Fibroblast of skin of back (primary cell): ENCODE results near the gene AGAP1.
"Not testable (repeated sequence)": the region's sequence is repeated elsewhere in the genome, so short reads cannot be mapped to it uniquely, and the experiment has no call there.

Experiments used
- DNase-seq: peaks from one replicate; pipeline ENCODE4 v3.0.0-alpha.2; 2013

The AGAP1 gene

GRCh38 chr2:236047886-236048540, 554.2 kb downstream of the AGAP1 start:
- DNase-seq: no peak

- DNase-seq: no peak
Observed at GRCh38 chr2:236049981-236050380, 556.1 kb downstream of the AGAP1 start.

- DNase-seq: no peak
Observed at GRCh38 chr2:236051351-236051750, 557.5 kb downstream of the AGAP1 start.

- DNase-seq: no peak
Observed at GRCh38 chr2:236051806-236052205, 558.0 kb downstream of the AGAP1 start.

DNA sequence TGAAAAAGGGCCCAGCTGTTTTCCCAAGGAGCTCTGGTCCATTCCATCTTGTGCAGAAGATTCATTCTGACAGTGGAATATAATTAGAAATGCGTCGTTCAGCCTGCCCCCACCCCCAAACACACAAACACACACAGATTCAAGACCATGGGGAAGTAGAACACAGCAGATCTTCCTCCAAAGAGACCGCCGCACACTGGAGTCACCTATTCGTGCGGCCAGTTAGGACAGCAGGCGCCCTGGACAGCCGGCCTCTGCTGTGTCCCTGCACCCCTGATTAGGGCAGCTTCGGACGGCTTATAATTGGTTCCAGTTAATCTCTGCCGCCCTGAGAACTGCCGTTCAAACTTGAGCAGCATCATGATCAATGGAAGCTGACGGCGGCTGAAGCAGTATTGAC, 558.4 kb downstream of the AGAP1 start:
- no peak for DNase-seq

GRCh38 chr2:236052926-236053821, 559.3 kb downstream of the AGAP1 start:
- no peak for DNase-seq

DNA sequence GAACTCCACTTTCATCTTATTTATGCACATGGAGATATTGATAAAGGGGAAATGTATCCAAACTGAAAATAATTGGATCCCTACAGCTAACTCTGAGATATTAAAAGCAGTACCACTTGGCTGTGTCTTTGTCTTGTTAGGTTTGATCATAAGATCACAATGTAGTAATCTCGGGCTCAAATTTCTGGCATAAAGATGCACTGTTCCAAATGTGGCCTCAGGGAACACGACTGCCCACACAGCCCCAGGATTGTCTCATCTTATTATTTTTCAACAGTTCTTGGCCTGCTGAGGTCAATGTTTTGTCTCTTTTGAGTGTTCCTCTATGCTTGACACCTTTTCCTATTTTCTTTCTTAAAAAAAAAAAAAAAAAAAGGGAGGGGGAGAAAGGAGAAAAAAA, 560.3 kb downstream of the AGAP1 start:
- no peak for DNase-seq

- DNase-seq: no peak
Observed at GRCh38 chr2:236054621-236055305, 560.9 kb downstream of the AGAP1 start.

- DNase-seq: no peak
Observed at GRCh38 chr2:236055471-236055870, 561.6 kb downstream of the AGAP1 start.

DNA sequence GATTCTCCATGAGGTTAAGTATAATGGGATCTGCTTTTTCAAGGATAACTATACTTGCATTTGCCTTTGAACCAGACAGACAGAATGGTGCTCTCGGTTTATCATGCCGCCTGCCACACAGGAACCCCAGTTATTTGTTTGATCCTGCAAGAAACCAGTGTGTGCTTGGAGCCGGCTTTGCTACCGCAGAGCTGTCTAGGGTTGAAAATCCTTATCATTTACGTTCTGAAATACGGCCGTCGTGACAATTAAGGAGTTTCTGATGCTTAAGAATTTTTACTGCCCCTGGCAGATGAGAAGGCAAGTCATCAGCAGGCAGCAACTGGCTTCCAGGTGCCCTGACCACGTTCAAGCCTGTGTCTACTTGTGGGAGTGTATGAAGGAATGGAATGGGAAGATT, 562.3 kb downstream of the AGAP1 start:
- DNase-seq: no peak

GRCh38 chr2:236057375-236057774, 563.5 kb downstream of the AGAP1 start:
- DNase-seq: no peak

GRCh38 chr2:236061497-236061896, 567.7 kb downstream of the AGAP1 start:
- no peak for DNase-seq

DNA sequence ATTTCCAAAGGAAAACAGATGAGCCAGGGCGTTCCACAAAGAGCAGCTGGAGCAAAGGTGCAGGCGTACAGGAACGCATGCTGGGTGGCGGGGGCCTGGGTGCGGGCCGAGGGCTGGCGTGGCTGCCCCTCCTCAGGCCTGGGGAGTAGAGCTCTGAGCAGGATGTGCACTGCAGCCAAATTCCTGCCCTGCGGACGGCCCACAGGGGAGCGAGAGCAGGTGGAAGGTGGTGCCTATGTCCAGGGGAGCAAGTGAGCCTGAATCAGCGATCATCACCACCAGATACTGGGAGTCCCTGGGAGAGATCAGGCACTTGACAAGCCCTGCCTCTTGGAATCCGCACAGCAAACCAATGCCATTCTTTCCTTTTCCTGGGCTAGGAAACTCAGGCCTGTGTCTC, 568.1 kb downstream of the AGAP1 start:
- no peak for DNase-seq

DNA sequence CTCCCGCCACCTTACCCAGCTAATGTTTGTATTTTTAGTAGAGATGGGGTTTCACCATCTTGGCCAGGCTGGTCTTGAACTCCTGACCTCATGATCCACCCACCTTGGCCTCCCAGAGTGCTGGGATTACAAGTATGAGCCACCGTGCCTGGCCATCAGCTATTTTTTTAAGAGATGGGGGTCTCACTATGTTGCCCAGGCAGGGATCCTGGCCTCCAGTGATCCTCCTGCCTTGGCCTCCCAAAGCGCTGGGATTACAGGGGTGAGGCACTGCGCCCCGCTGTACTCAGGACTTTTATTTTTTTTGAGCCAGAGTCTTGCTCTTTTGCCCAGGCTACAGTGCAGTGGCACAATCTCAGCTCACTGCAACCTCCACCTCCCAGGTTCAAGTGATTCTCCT, 569.0 kb downstream of the AGAP1 start:
- DNase-seq: not testable (repeated sequence)

- DNase-seq: no peak
Observed at GRCh38 chr2:236063994-236064393, 570.2 kb downstream of the AGAP1 start.

DNA sequence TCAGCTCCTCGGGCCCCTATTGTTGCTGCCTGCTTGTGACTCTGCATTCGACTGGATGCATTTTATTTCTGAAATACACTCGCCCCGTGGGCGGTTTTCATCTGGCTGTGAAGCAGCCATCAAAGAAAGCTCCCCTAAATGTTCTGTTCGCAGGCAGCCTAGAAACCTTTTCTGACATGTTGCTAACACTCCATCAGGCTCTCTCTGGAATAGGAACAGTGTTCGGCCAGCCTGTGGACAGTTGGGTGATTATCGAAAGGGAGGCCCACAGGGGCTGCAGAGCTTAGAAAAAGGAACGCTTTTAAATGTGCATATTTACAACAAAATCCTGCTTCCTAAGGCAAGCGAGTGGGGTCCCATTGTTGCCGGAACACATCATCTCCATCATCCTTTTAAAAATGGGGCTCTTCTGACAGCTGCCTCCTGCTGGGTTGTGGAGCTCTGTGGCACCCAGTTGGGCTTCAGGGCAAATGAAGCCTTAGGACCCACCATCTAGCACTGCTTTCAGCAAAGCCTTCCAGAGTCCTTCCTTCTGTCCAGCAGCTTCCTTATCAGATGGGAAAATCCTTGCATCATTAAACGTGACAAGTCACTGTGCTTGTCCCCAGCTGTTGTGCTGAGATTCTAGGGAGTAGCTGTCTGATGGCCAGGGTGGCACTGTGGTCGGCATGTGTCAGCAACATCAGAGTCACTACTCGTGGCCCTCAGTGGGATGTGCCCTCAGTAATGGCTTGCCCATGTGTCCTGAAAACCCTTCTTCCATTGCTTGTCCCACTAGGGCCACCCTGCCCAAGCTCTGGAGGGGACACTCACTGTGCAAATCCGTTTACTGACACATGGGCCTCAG, 571.7 kb downstream of the AGAP1 start:
- no peak for DNase-seq

GRCh38 chr2:236070236-236070635, 576.4 kb downstream of the AGAP1 start:
- no peak for DNase-seq

DNA sequence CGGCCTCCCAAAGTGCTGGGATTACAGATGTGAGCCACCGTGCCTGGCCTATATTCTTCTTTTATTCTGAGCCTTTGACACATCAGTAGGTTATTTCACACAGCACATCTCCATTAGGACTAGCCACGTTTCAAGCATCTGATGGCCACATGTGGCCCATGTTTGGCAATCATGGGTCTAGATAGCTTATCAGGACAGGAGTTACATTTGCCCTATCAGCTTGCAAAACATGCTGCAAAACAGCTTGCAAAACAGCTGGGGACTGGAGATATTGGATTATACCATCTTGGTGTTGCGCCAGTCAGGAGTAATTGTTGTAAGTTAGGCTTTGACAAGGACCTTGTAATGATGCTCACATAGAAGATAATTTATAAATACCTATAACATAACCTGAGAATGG, 579.4 kb downstream of the AGAP1 start:
- DNase-seq: no peak

GRCh38 chr2:236073867-236074655, 580.2 kb downstream of the AGAP1 start:
- DNase-seq: no peak

DNA sequence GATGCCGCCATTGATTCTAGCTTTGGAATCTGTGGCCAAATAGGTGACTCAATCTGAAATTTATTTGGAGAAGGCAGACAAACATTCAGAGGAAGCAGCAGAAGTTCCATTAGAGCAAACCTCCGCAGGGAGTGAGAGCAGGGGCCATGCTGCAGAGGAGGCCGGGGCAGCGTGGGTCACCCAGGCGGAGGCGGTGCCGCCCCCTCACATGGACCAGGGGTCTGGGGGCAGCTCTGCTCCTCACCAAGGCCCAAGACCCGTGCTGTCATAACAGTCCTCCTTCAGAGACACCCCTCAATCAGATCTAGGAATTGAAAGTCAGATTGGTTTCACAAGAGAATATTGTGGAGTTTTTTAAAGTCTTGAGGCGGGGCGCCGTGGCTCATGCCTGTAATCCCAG, 582.0 kb downstream of the AGAP1 start:
- no peak for DNase-seq
